Trophoblast cell (in vitro differentiated cells and primary cell): ENCODE results near the gene CD164.

ENCODE experiments used
- DNase-seq, 2 donors: peaks; one replicate each; pipeline ENCODE4 v3.0.0-alpha.2; 2016
- H2AFZ ChIP-seq: 2 replicates; pipeline ENCODE4 v1.6.1; 2013; ENCODE audit warnings: low read length, moderate library complexity, mild to moderate bottlenecking; ENCODE audit not compliant: insufficient read depth, poor library complexity
- H2AK5ac ChIP-seq: 2 replicates; pipeline ENCODE4 v1.6.1; 2013; ENCODE audit warnings: mild to moderate bottlenecking, low read length
- H2BK120ac ChIP-seq: 2 replicates; pipeline ENCODE4 v1.6.1; 2013; ENCODE audit warnings: low read length, mild to moderate bottlenecking, moderate library complexity; ENCODE audit not compliant: insufficient read depth, poor library complexity
- H2BK12ac ChIP-seq: 2 replicates; pipeline ENCODE4 v1.6.1; 2013; ENCODE audit warnings: mild to moderate bottlenecking, low read length, moderate library complexity
- H2BK5ac ChIP-seq: 2 replicates; pipeline ENCODE4 v1.6.1; 2013; ENCODE audit warnings: low read length, low read depth, moderate library complexity, mild to moderate bottlenecking; ENCODE audit not compliant: poor library complexity
- H3K14ac ChIP-seq: 2 replicates; pipeline ENCODE4 v1.6.1; 2013; ENCODE audit warnings: mild to moderate bottlenecking, low read length
- H3K18ac ChIP-seq: 2 replicates; pipeline ENCODE4 v1.6.1; 2013; ENCODE audit warnings: mild to moderate bottlenecking, low read length
- H3K23ac ChIP-seq: 2 replicates; pipeline ENCODE4 v1.6.1; 2013; ENCODE audit warnings: low read length
- H3K27ac ChIP-seq: 2 replicates; pipeline ENCODE4 v1.5.1; 2013; ENCODE audit warnings: low read depth, mild to moderate bottlenecking, inconsistent platforms, low read length, moderate library complexity
- H3K27me3 ChIP-seq: 2 replicates; pipeline ENCODE4 v1.6.1; 2013; ENCODE audit warnings: inconsistent platforms, mild to moderate bottlenecking, low read length, moderate library complexity; ENCODE audit not compliant: insufficient read depth
- H3K36me3 ChIP-seq, 2 experiments: 1 replicate in 1 of 2; 2 replicates in 1 of 2; pipeline ENCODE4 v1.6.1; 2013; ENCODE audit warnings: low read length in 2 of 2, mild to moderate bottlenecking in 2 of 2, moderate library complexity in 1 of 2; ENCODE audit not compliant: insufficient read depth in 2 of 2, control insufficient read depth in 1 of 2
- H3K4ac ChIP-seq: 2 replicates; pipeline ENCODE4 v1.6.1; 2013; ENCODE audit warnings: low read depth, mild to moderate bottlenecking, low read length, moderate library complexity
- H3K4me1 ChIP-seq, 2 experiments: 1 replicate in 1 of 2; 2 replicates in 1 of 2; pipeline ENCODE4 v1.6.1; 2013; ENCODE audit warnings: low read length in 2 of 2, mild to moderate bottlenecking in 2 of 2, moderate library complexity in 1 of 2; ENCODE audit not compliant: insufficient read depth in 2 of 2, control insufficient read depth in 1 of 2
- H3K4me2 ChIP-seq: 2 replicates; pipeline ENCODE4 v1.6.1; 2013; ENCODE audit warnings: inconsistent platforms, mild to moderate bottlenecking, low read length, moderate library complexity
- H3K4me3 ChIP-seq: 2 replicates; pipeline ENCODE4 v1.5.1; 2013; ENCODE audit warnings: mild to moderate bottlenecking, low read depth, low read length, inconsistent platforms
- H3K79me1 ChIP-seq: one replicate; pipeline ENCODE4 v1.6.1; 2013; ENCODE audit warnings: low read length
- H3K79me2 ChIP-seq: 2 replicates; pipeline ENCODE4 v1.6.1; 2013; ENCODE audit warnings: low read length, mild to moderate bottlenecking; ENCODE audit not compliant: control insufficient read depth, insufficient read depth, poor library complexity
- H3K9ac ChIP-seq: 2 replicates; pipeline ENCODE4 v1.6.1; 2013; ENCODE audit warnings: mild to moderate bottlenecking, low read length
- H3K9me3 ChIP-seq: 2 replicates; pipeline ENCODE4 v1.6.1; 2013; ENCODE audit warnings: low read depth, mild to moderate bottlenecking, control low read depth, inconsistent platforms, low read length; ENCODE audit not compliant: insufficient read depth
- H4K12ac ChIP-seq: 2 replicates; pipeline ENCODE4 v1.6.1; 2013; ENCODE audit warnings: low read depth, mild to moderate bottlenecking, low read length, moderate library complexity
- H4K8ac ChIP-seq: 2 replicates; pipeline ENCODE4 v1.6.1; 2013; ENCODE audit warnings: low read depth, mild to moderate bottlenecking, low read length, moderate library complexity
- H4K91ac ChIP-seq: one replicate; pipeline ENCODE4 v1.6.1; 2013; ENCODE audit warnings: low read depth, mild to moderate bottlenecking, low read length, moderate library complexity
- WGBS: extraction: QIAGEN DNeasy Blood & Tissue Kit; methylation state at CpG from one replicate; pipeline ENCODE4 v1.1.7; 2013; ENCODE audit warnings: missing lambda C conversion rate; ENCODE audit not compliant: insufficient read length, insufficient coverage; ENCODE audit errors: extremely low coverage; 5-methylcytosine and 5-hydroxymethylcytosine counted together

CD164 gene

DNA sequence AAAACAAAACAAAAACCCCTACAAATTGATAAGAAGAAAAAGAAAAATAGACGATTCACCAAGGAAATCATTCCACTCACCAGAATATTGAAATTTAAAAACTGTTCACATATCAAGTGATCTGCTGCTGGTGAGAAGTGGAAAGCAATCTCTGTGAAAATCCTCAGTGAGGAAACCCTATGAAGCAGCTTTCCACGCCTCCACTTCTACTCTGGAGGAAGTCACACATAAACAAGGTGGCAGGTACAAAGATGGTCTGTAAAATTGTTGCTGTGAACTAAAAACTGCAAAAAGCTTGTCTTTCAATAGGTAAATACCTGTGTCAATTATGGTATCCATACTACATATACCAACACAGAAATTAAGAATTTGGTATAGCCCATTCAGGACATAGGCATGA, 18.5 kb downstream of the CD164 start:
- Histone ChIP-seq H2BK12ac (no peak overlapping the region), H3K9ac (no peak overlapping the region), H3K4me3 (no peak overlapping the region), H3K23ac (no peak overlapping the region), H3K79me2 (no peaks in the 10 kb centered on the region), H3K9me3 (no peaks in the 10 kb centered on the region), H3K4ac (no peak overlapping the region), H3K4me2 (no peak overlapping the region), H4K91ac (no peak overlapping the region), H2BK5ac (no peak overlapping the region), H3K27me3 (no peaks in the 10 kb centered on the region), H2BK120ac (no peak overlapping the region), H3K4me1 (no peaks in the 10 kb centered on the region), H2AK5ac (no peak overlapping the region), H2AFZ (no peak overlapping the region), H3K36me3 (peaks cover 15 to 25% of the 10 kb centered on the region in 2 experiments), H4K12ac (no peak overlapping the region), H3K27ac (no peak overlapping the region), H4K8ac (no peak overlapping the region), H3K18ac (no peak overlapping the region), H3K79me1 (no peaks in the 10 kb centered on the region), H3K14ac (no peak overlapping the region)
- no peak for DNase-seq
- no CpG with 5 or more reads among the region's 2 CpGs for WGBS

DNA sequence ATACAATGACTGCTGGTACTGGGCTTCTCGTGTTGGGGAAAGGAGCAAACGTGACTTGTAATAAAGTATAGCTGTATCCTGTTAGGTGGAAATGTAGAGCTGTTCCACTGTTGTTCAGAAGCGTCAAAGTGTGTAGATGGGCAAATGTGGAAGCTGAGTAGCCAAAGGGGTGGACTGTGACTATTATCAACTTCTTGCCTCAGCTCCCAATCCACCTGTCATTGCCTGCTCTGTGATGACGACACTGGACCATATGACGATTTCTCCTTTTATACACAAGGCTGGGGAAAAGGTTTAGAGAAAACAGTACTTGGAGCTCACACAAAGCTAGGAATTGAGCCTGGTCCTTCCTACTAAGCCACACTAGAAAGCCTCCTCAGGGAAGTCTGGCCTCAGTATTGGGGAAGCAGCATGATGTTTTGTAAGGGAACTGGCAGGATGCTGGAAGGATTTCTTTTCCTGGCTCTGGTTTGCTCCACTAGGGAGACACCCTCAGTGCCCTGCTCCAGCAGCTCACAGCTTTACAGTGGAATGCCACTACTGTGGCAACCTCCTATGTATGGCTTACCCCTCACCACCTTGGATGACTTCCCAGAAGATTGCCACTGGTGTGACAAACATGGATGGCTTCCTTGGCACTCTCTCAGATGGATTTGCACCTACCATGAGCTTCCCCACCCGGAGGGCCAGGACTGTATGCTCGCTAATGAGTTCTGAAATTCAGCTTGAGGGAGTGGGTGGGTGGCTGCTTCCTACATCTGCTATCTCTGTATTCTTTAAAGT, 20.0 kb downstream of the CD164 start:
- Histone ChIP-seq H3K4me1 (no peaks in the 10 kb centered on the region), H2AFZ (no peak overlapping the region), H3K14ac (no peak overlapping the region), H4K12ac (no peak overlapping the region), H3K36me3 (peaks cover 15 to 24% of the 10 kb centered on the region in 2 experiments), H3K79me1 (no peaks in the 10 kb centered on the region), H4K91ac (no peak overlapping the region), H4K8ac (no peak overlapping the region), H3K4ac (no peak overlapping the region), H3K27me3 (no peaks in the 10 kb centered on the region), H3K27ac (no peak overlapping the region), H3K18ac (no peak overlapping the region), H3K9me3 (no peaks in the 10 kb centered on the region), H3K9ac (no peak overlapping the region), H3K4me2 (no peak overlapping the region), H3K4me3 (no peak overlapping the region), H2BK12ac (no peak overlapping the region), H2BK5ac (no peak overlapping the region), H3K79me2 (no peaks in the 10 kb centered on the region), H2BK120ac (no peak overlapping the region), H2AK5ac (no peak overlapping the region), H3K23ac (no peak overlapping the region)
- no peak for DNase-seq
- WGBS: no CpG with 5 or more reads among the region's 7 CpGs

DNA sequence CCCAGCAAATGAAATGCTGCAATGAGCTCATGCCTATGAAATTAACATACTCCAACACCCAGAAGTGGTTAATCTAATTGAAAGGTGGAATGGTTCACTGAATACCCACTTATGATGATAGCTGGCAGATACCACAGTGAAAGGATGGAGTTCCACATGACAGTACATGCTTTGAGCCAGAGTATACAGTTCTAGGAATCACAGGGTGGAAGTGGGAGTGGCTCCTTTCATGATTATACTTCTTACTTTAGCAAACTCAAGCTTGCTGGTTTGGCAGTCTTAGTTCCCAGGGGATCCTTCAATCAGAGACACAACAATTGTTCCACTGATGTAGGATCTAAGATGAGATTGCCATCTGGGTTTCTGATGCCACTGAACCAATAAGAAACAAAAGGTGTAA, 21.5 kb downstream of the CD164 start:
- Histone ChIP-seq H3K14ac (no peak overlapping the region), H3K23ac (no peak overlapping the region), H4K8ac (no peak overlapping the region), H3K27ac (no peak overlapping the region), H3K79me2 (no peaks in the 10 kb centered on the region), H2BK120ac (no peak overlapping the region), H3K27me3 (no peaks in the 10 kb centered on the region), H3K36me3 (peaks cover 17 to 27% of the 10 kb centered on the region in 2 experiments), H2BK5ac (no peak overlapping the region), H2AK5ac (no peak overlapping the region), H3K4me1 (no peaks in the 10 kb centered on the region), H2AFZ (no peak overlapping the region), H3K79me1 (no peaks in the 10 kb centered on the region), H4K12ac (no peak overlapping the region), H3K9me3 (peaks cover 2% of the 10 kb centered on the region), H3K4me2 (no peak overlapping the region), H2BK12ac (no peak overlapping the region), H3K9ac (no peak overlapping the region), H3K18ac (no peak overlapping the region), H4K91ac (no peak overlapping the region), H3K4ac (no peak overlapping the region), H3K4me3 (no peak overlapping the region)
- DNase-seq: no peak

DNA sequence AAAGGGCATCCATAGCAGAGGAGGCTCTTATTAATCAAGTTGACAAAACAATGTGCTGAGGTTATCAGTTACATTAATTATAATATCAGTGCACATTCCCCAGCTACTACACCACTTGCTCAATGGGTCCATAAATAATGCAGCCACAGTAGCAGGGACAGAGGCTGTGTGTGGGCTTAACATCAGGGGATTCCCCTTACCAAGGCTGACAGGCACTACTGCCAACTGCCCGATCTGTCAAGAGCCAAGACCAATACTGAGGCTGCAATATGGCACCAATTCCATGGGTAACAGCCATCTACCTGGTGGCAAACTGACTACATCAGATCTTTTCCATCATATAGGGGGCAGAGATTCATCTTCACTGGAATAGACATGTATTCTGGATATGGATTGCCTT, 22.0 kb downstream of the CD164 start:
- H3K4me1 ChIP-seq: no peaks in the 10 kb centered on the region
- WGBS: no CpG with 5 or more reads among the region's 1 CpG
- H3K4me3 ChIP-seq: no peak overlapping the region

More for the DNA sequence above, 22.0 kb downstream of the CD164 start:
- Histone ChIP-seq H2BK5ac (no peak overlapping the region), H3K14ac (no peak overlapping the region), H3K4ac (no peak overlapping the region), H4K12ac (no peak overlapping the region), H3K4me2 (no peak overlapping the region), H3K27ac (no peak overlapping the region), H2BK12ac (no peak overlapping the region), H4K8ac (no peak overlapping the region), H3K27me3 (no peaks in the 10 kb centered on the region), H4K91ac (no peak overlapping the region), H2BK120ac (no peak overlapping the region), H3K9me3 (peaks cover 2% of the 10 kb centered on the region), H2AFZ (no peak overlapping the region), H3K23ac (no peak overlapping the region), H3K79me2 (no peaks in the 10 kb centered on the region), H2AK5ac (no peak overlapping the region), H3K9ac (no peak overlapping the region), H3K36me3 (peaks cover 18 to 26% of the 10 kb centered on the region in 2 experiments), H3K79me1 (no peaks in the 10 kb centered on the region), H3K18ac (no peak overlapping the region)
- DNase-seq: no peak
